ENCODE measurements around the gene GDI2.
"Not testable (repeated sequence)": the region's sequence is repeated elsewhere in the genome, so short reads cannot be mapped to it uniquely, and the experiment has no call there.

Gene GDI2

DNA sequence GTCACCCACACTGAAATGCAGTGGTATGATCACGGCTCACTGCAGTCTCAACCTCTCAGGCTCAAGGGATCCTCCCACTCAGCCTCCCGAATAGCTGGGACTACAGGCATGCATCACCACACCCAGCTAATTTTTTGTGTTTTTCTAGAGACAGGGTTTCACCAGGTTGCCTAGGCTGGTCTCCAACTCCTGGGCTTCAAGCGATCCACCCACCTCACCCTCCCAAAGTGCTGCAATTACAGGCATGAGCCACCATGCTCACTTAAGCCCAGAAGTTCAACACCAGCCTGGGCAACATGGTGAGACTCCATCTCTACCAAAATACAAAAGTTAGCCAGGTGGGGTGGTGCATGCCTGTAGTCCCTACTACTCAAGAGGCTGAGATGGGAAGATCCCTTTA is 33.5 kb downstream of the GDI2 start:
- DNase-seq: no peak

DNA sequence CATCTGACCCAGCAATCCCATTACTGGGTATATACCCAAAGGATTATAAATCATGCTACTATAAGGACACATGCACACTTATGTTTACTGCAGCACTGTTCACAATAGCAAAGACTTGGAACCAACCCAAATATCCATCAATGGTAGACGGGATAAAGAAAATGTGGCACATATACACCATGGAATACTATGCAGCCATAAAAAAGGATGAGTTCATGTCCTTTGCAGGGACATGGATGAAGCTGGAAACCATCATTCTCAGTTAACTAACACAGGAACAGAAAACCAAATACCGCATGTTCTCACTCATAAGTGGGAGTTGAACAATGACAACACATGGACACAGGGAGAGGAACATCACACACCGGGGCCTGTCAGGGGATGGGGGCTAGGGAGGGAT is 35.5 kb downstream of the GDI2 start:
- not testable (repeated sequence) for DNase-seq

DNA sequence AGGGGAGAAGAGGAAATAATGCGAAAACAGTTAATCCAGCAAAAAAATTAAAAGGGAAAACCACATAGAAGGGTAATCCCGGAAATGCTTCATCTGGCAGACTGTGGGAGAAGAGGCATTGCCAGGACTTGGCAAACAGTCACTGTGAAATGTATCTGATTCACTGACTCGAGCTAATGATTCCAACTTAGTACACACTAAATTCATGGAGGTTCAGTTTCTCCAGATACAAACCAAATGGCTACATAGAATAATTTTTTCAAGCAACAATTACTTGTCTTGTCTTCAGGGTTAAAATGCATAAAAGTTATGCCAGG is 36.4 kb downstream of the GDI2 start:
- peak; percentile 63 for DNase-seq

GRCh38 chr10:5776136-5776880 is 36.9 kb downstream of the GDI2 start:
- no peak for DNase-seq

- DNase-seq: no peak
Measured at GRCh38 chr10:5775685-5776084, 37.5 kb downstream of the GDI2 start.

DNA sequence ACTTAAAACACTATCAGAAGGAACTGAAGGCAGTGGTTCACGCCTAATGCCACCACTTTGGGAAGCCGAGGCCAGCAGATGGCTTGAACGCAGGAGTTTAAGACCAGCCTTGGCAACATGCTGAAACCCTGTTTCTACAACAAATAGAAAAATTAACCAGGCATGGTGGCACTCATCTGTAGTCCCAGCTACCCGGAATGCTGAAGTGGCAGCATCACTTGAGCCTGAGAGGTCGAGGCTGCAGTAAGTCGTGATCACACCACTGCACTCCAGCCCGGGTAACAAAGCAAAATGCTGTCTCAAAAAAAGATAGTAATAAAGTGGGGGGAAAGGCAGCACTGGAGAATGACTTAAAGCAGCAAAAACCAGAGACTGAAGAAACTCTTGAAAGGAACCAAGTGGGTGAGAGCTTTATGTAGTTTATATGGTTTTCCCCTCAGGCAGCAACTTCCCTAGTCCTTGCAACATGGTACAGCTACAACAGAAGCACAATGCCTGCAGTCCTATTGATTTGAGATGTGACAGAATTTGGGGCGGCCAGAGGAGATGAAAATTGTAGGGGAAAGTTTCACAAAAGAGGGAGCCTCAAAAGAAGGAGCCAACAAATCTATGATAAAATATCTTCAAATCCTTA is 38.1 kb downstream of the GDI2 start:
- DNase-seq: no peak

- DNase-seq: no peak
Measured at GRCh38 chr10:5766189-5766588, 47.0 kb downstream of the GDI2 start.

GRCh38 chr10:5765617-5766016 is 47.6 kb downstream of the GDI2 start:
- DNase-seq: no peak

GRCh38 chr10:5764422-5765297 is 48.6 kb downstream of the GDI2 start:
- DNase-seq: no peak

DNA sequence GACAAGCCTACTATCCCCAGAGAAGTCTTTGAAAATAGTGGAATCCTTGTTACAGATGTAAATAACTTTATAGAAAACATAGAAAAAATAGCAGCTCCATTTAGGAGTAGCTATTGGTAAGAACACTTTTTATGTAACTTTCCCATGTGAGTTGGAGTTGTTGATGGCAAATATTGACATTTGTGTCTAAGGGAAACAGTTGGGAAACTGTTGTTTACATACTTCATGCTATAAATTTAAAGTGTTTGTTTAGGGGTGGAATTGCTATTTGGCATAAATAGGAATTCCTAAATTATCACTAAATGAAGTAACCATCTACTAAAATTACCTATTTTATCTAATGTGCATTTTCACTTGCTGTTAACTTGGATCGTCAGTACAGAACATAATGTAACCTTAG is 50.7 kb downstream of the GDI2 start:
- DNase-seq: no peak

DNA sequence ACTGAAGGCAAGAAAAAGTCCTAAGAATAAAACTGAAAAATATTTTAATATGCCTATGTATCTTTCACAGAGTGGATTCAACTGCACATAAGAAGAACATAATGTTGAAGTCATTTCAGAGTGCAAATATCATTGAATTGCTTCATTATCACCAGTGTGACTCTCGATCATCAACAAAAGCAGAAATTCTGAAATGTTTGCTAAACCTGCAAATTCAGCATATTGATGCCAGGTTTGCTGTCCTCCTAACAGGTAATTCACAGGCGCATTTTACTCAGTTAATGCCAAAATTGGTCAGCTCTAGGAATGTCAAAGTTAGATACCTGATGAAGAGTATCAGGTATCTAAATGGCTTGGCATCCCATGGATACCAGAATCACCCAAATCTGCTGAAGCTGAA is 52.0 kb downstream of the GDI2 start:
- no peak for DNase-seq

DNA sequence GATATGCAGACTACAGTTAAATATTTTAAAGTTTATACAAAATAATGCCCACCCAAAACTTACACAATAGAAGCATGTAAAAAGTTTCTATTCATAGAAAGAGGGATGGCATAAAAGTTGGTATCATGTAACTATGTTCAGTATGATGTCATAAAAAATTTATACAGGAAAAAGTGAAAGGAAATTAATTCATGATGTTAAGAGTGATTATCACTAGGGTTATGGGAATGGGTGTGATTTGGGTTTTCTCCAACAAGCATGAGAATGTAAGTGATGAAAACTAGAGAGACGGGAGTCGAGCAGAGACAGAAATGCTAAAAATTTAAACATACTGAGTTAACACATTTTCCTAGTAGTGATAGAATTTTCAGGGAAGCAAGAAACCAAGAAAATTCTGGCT is 52.7 kb downstream of the GDI2 start:
- no peak for DNase-seq

GRCh38 chr10:5758927-5759326 is 54.3 kb downstream of the GDI2 start:
- DNase-seq: no peak

DNA sequence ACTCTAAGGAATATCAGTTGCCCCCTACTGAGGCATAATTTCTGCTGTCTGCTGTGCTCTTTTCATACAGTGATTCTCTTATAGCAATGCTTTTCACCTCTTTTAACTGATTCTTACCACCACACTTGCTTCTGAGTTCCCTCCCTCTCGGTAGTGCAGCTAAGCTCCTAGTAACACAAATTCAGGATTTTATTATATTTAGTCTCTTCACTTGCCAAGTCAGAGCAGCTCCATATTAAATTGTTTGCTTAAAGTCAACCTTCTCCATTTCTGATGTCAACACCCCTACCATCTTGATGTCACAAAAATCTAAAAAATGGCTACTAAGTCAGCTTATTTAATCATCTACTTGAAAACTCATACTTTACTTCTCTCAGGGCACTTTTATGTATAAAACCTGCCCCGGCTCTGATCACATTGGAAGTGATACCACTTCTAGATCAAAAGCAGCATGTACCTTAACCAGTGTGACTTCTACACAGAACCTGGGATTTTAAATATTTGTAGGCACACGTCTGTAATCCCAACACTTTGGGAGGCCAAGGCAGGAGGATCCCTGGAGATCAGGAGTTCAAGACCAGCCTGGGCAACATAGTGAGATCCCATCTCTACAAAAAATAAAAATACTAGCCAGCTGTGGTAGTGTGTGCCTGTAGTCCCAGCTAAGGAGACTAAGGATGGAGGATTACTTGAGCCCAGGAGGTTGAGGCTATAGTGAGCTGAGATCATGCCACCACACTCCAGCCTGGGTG is 55.3 kb downstream of the GDI2 start:
- DNase-seq: no peak

DNA sequence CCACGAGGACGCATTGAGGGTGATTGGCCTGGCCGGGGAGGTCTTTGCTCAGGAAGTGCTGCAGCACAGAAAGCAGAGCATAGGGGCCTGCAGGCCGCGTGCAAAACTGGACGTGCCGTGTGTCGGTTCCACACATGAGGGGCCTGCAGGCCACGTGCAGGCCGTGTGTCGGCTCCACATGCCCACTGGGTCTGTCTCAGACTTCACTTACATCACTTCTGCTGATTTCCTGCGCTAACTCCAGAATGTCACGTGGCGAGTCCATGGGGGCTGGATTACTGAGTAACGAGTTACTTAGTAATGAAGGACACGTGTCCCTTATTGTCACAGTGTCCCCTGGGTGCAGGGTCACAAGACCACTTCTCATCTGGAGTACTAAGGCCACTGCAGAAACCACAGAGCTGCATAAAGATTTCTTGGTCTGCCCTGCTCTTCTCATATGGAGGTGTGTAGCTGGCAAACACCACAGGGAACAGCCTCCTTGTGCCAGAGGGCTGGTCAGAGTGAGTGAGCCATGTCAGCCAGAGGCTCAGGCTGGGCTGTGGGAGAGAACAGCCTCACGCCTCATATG is 60.8 kb downstream of the GDI2 start:
- DNase-seq: peak; percentile 21

- no peak for DNase-seq
Measured at GRCh38 chr10:5751601-5752253, 61.5 kb downstream of the GDI2 start.

DNA sequence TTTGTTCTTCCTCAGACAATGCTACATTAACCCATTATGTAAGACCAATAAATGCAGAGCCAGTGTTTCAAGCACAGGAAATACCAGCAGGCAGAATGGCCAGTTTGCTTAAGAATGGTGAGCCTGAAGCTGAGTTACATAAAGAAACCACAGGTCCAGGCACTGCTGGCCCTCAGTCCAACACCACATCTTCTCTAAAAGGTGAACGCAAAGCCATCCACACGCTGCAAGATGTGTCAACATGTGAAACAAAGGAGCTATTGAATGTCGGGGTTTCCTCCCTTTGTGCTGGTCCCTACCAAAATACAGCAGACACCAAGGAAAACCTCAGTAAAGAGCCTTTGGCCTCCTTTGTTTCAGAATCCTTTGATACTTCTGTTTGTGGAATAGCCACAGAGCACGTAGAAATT is 64.8 kb downstream of the GDI2 start:
- no peak for DNase-seq

DNA sequence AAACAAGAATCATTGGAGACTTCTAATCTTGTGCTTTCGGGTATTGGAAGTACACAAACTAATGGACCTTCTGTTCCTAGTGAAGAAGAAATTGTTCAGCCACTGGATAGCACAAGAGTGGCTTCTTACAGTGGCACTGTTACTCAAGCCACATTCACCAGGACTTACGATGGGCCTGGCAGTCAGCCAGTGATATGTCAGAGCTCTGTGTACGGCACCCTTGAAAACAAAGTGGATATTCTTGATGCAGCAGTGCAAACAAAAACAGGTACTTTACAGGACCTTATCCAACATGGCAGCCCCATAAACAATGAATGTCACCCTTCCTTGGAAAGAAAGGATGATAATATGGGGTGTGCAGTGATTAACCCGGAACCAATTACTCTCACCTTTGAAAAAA is 67.0 kb downstream of the GDI2 start:
- no peak for DNase-seq

DNA sequence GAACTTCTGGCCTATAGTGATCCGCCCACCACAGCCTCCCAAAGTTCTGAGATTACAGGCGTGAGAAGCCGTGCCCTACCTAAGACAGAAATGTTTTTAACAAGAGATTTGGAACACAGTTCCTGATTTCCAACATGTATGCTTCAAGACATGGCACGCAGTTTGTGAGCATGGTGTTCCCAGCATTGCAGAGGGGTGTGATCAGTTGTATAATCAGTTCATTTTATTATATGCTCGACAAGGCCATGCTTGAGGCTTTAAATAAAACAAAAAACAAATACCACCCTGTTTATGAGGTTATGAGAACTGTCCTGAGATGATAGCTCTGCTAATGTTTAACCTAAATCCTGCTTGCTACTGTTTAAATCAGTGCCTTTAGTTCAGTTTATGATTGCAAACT is 68.4 kb downstream of the GDI2 start:
- no peak for DNase-seq

DNA sequence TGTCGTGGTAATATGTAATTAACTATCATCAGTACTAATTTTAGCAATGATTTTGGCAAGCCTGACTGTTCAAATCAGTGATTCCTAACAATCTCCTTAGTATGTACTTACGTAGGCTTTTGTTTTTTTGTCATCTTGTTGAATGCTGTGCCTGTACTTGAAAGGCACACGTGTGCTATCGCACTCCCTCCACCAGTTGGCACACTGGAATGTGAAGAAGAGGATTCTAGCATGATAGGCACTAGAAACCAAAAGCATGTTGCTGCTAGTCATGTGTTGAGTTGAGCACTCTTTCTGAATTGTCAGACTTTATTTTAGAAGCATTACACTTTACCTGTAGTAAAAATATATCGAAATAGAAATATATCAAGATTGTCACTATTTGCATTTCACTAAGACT is 69.5 kb downstream of the GDI2 start:
- no peak for DNase-seq

GRCh38 chr10:5742116-5742515 is 71.1 kb downstream of the GDI2 start:
- no peak for DNase-seq

- no peak for DNase-seq
Measured at GRCh38 chr10:5741276-5741675, 72.0 kb downstream of the GDI2 start.

All from fibroblast of upper back skin (primary cell).